ENCODE results near the gene EGLN2. TPM values are rescaled to one million over a fixed set of nuclear protein-coding genes. Genes with fewer than 3 reads are reported as not detected.
"Not testable (repeated sequence)": the region's sequence is repeated elsewhere in the genome, so short reads cannot be mapped to it uniquely, and the experiment has no call there.

EGLN2 gene
- total and polyA plus RNA-seq, 7 experiments from 2014 or later: 122 to 254 (median 157) TPM

GRCh38 chr19:40826699-40827385 is 27.9 kb downstream of the EGLN2 start:
- Mint-ChIP-seq H3K4me1 (peaks cover 20 to 47% (median 33%) of the 10 kb centered on the region in 7 donors), H3K4me3 (peak overlapping the region in 9 of 10 donors; percentile 22 to 76 (median 52)), H3K9me3 (peaks cover 0 to 14% (median 0%) of the 10 kb centered on the region in 11 donors), H3K27ac (peak overlapping the region; percentile 75 to 98 (median 95)), H3K36me3 (peaks cover 4 to 27% (median 11%) of the 10 kb centered on the region in 5 donors)
- H3K27me3 Mint-ChIP-seq; H3K9me3 ChIP-seq (ENCODE audit: control insufficient read depth in 2 of 3, low read length in 3 of 3); H3K36me3 ChIP-seq (ENCODE audit: control insufficient read depth in 2 of 3, insufficient read depth in 3 of 3, low read length in 3 of 3); H3K27me3 ChIP-seq (ENCODE audit: control insufficient read depth in 2 of 2, insufficient read depth in 2 of 2, low read length in 2 of 2): not testable (repeated sequence)
- ChIA-PET CTCF (interaction anchor here (1.0 kb wide), 1 partner anchor 164 kb away, joined by 3 read pairs; no protein-coding TSS in a partner anchor), POLR2A (interaction anchor here (0.6 to 2.5 kb wide), 6 partner anchors 16 to 148 kb away, joined by 3 to 11 read pairs (median 4); partner anchors contain the start of genes ACTMAP, EGLN2 and SNRPA)
- peaks cover 5 to 15% of the 10 kb centered on the region in 2 donors for H3K4me1 ChIP-seq (ENCODE audit: control insufficient read depth in 2 of 2, insufficient read depth in 2 of 2, low read length in 2 of 2)
- peak overlapping the region; percentile 21 for H3K4me3 ChIP-seq (ENCODE audit: low read length)
- DNase-seq (peak in 7 of 9 donors; percentile 77 to 93 (median 89)), ATAC-seq (peak; percentile 95)
- peak overlapping the region; percentile 61 for H3K27ac ChIP-seq (ENCODE audit: low read depth, low read length)
- intact Hi-C loops (cut with micrococcal nuclease): loop anchor here in 1 of 2 donors (1.0 to 2.0 kb wide), 2 partner anchors 82 to 143 kb away; no protein-coding TSS in a partner anchor

DNA sequence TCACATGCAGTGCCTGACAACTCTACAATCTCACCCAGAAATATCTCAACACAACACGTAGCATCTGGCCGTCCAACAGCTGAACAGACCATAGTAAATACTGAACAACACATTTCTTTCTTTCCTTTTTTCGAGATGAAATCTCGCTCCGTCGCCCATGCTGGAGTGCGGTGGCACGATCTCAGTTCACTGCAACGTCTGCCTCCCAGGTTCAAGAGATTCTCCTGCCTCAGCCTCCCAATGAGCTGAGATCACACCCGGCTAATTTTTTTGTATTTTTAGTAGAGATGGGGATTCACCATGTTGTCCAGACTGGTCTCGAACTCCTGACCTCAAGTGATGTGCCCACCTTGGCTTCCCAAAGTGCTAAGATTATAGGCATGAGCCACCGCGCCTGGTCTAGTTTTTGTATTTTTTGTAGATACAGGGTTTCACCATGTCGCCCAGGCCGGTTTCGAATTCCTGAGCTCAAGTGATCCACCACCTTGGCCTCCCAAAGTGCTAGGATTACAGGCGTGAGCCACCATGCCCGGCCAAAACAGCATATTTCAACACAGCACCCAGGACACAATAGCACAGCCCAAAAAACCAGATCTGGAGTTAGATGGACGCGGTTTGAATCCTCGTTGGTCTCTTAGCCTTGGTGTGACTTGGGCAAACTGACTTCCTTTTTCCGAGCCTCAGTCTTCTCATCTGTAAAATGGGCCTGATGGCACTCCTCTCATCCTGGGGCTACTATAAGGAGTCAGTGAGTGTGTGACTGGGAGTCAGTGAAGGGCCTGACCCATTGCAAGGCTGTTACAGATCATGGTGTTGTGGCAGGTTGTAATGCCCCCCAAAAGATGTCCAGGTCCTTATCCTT is 28.6 kb downstream of the EGLN2 start:
- Mint-ChIP-seq H3K27ac (peak overlapping the region; percentile 75 to 98 (median 95)), H3K27me3 (no peaks in the 10 kb centered on the region), H3K36me3 (peaks cover 4 to 27% (median 11%) of the 10 kb centered on the region in 5 donors), H3K4me3 (peak overlapping the region in 8 of 10 donors; percentile 22 to 76 (median 50)), H3K4me1 (peaks cover 23 to 53% (median 33%) of the 10 kb centered on the region in 7 donors), H3K9me3 (peaks cover 0 to 14% (median 0%) of the 10 kb centered on the region in 11 donors)
- DNase-seq (no peak), ATAC-seq (no peak)
- H3K36me3 ChIP-seq (ENCODE audit: control insufficient read depth in 2 of 3, insufficient read depth in 3 of 3, low read length in 3 of 3): no peaks in the 10 kb centered on the region
- ChIA-PET POLR2A (interaction anchor here (0.6 to 2.5 kb wide), 5 partner anchors 15 to 149 kb away, joined by 3 to 11 read pairs (median 4); partner anchors contain the start of gene EGLN2), CTCF (interaction anchor here (0.6 to 1.0 kb wide), 3 partner anchors 8 to 164 kb away, joined by 3 read pairs; no protein-coding TSS in a partner anchor)
- H3K4me1 ChIP-seq (ENCODE audit: control insufficient read depth in 2 of 2, insufficient read depth in 2 of 2, low read length in 2 of 2): peaks cover 5 to 15% of the 10 kb centered on the region in 2 donors
- H3K4me3 ChIP-seq (ENCODE audit: low read length): peak overlapping the region; percentile 21
- H3K27ac ChIP-seq (ENCODE audit: low read depth, low read length): peak overlapping the region; percentile 5
- intact Hi-C loops (cut with micrococcal nuclease): loop anchor here in 1 of 2 donors (2.0 kb wide), 1 partner anchor 81 kb away; no protein-coding TSS in a partner anchor
- H3K9me3 ChIP-seq (ENCODE audit: control insufficient read depth in 2 of 3, low read length in 3 of 3): no peaks in the 10 kb centered on the region
- H3K27me3 ChIP-seq (ENCODE audit: control insufficient read depth in 2 of 2, insufficient read depth in 2 of 2, low read length in 2 of 2): no peaks in the 10 kb centered on the region

- CTCF ChIA-PET: no interaction called here
- H3K4me1 Mint-ChIP-seq: peaks cover 16 to 54% (median 45%) of the 10 kb centered on the region in 7 donors
Observed at GRCh38 chr19:40829205-40829604, 30.2 kb downstream of the EGLN2 start.

DNA sequence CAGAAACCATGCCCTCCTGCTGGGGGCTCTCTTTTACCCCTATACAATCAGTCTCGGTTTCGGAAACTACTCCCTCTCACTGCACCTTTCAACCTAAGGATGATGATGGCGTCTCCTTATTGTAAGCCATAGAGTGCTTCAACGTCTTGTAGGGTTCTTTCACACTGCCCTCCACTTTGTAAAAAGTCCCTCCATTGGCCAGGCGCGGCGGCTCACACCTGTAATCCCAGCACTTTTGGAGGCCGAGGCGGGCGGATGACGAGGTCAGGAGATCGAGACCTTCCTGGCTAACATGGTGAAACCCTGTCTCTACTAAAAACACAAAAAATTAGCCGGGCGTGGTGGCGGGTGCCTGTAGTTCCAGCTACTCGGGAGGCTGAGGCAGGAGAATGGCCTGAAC is 31.8 kb downstream of the EGLN2 start:
- Mint-ChIP-seq H3K4me1 (peaks cover 16 to 43% (median 35%) of the 10 kb centered on the region in 7 donors), H3K27ac (peak overlapping the region in 6 of 9 donors; percentile 30 to 95 (median 82)), H3K36me3 (peaks cover 4 to 25% (median 11%) of the 10 kb centered on the region in 5 donors), H3K9me3 (peaks cover 0 to 12% (median 0%) of the 10 kb centered on the region in 11 donors)
- H3K4me3 ChIP-seq (ENCODE audit: low read length); DNase-seq; intact Hi-C loops (cut with micrococcal nuclease); H3K9me3 ChIP-seq (ENCODE audit: control insufficient read depth in 2 of 3, low read length in 3 of 3); H3K36me3 ChIP-seq (ENCODE audit: control insufficient read depth in 2 of 3, insufficient read depth in 3 of 3, low read length in 3 of 3); CTCF ChIA-PET; H3K27ac ChIP-seq (ENCODE audit: low read depth, low read length); H3K27me3 Mint-ChIP-seq; H3K27me3 ChIP-seq (ENCODE audit: control insufficient read depth in 2 of 2, insufficient read depth in 2 of 2, low read length in 2 of 2); ATAC-seq; H3K4me3 Mint-ChIP-seq: not testable (repeated sequence)
- peaks cover 5 to 15% of the 10 kb centered on the region in 2 donors for H3K4me1 ChIP-seq (ENCODE audit: control insufficient read depth in 2 of 2, insufficient read depth in 2 of 2, low read length in 2 of 2)
- POLR2A ChIA-PET: interaction anchor here (1.3 kb wide), 1 partner anchor 14 kb away, joined by 5 read pairs; no protein-coding TSS in a partner anchor

More at GRCh38 chr19:40829205-40829604, 30.2 kb downstream of the EGLN2 start:
- H3K27me3 ChIP-seq (ENCODE audit: control insufficient read depth in 2 of 2, insufficient read depth in 2 of 2, low read length in 2 of 2): no peaks in the 10 kb centered on the region
- H3K4me1 ChIP-seq (ENCODE audit: control insufficient read depth in 2 of 2, insufficient read depth in 2 of 2, low read length in 2 of 2): peaks cover 5 to 15% of the 10 kb centered on the region in 2 donors
- H3K4me3 Mint-ChIP-seq: peak overlapping the region in 1 of 10 donors; percentile 32
- peaks cover 4 to 27% (median 11%) of the 10 kb centered on the region in 5 donors for H3K36me3 Mint-ChIP-seq
- no peaks in the 10 kb centered on the region for H3K36me3 ChIP-seq (ENCODE audit: control insufficient read depth in 2 of 3, insufficient read depth in 3 of 3, low read length in 3 of 3)
- POLR2A ChIA-PET: interaction anchor here (0.7 kb wide), 1 partner anchor 525 kb away, joined by 3 read pairs; no protein-coding TSS in a partner anchor
- intact Hi-C loops (cut with micrococcal nuclease): no loop called here
- no peaks in the 10 kb centered on the region for H3K27me3 Mint-ChIP-seq
- no peaks in the 10 kb centered on the region for H3K9me3 ChIP-seq (ENCODE audit: control insufficient read depth in 2 of 3, low read length in 3 of 3)
- H3K27ac ChIP-seq (ENCODE audit: low read depth, low read length): no peak overlapping the region
- H3K9me3 Mint-ChIP-seq: peaks cover 0 to 14% (median 0%) of the 10 kb centered on the region in 11 donors
- no peak overlapping the region for H3K4me3 ChIP-seq (ENCODE audit: low read length)
- H3K27ac Mint-ChIP-seq: peak overlapping the region in 6 of 9 donors; percentile 71 to 98 (median 96)
- no peak for DNase-seq
- ATAC-seq: no peak

DNA sequence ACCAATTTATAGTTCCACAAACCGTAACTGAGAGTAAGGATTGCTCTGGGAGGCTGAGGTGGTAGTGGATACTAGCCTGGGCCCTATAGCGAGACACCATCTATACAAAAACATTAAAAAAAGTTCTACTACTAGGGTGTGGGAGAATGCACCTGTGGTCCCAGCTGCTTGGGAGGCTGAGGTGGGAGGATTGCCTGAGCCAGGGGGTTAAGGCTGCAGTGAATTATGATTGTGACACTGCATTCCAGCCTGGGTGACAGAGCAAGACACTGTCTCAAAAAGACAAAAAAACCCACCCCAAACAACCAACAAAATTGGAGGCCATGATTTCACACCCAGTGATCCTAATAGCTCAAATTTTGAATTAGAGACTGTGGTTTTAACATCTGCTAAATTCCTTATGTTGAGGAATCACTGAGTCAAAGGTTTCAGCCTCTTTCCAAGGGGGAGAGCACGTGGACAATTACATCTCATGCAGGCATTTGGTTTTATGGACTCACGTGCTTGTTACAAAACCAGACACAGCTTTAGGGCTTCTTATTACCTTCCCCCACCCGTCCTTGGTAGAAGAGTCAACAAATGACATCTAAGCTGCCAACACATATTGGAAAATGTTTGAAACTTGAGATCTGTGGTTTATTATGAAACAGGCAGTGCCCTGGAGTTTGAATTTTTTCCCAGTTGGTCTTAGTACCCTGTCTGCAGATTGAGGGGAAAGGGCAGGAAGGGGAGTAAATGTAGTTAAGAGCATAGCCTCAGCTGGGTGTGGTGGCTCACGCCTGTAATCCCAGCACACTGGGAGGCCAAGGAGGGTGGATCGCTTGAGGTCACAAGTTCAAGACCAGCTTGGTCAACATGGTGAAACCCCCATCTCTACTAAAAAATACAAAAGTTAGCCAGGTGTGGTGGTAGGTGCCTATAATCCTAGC is 32.8 kb downstream of the EGLN2 start:
- no peaks in the 10 kb centered on the region for H3K9me3 ChIP-seq (ENCODE audit: control insufficient read depth in 2 of 3, low read length in 3 of 3)
- Mint-ChIP-seq H3K9me3 (peaks cover 0 to 9% (median 0%) of the 10 kb centered on the region in 11 donors), H3K36me3 (peaks cover 4 to 20% (median 11%) of the 10 kb centered on the region in 5 donors), H3K4me3 (peak overlapping the region in 1 of 10 donors; percentile 15), H3K4me1 (peaks cover 11 to 38% (median 27%) of the 10 kb centered on the region in 7 donors), H3K27ac (peak overlapping the region in 6 of 9 donors; percentile 59 to 85 (median 72)), H3K27me3 (no peaks in the 10 kb centered on the region)
- ChIA-PET CTCF (no interaction called here), POLR2A (interaction anchor here (1.3 kb wide), 1 partner anchor 15 kb away, joined by 5 read pairs; no protein-coding TSS in a partner anchor)
- H3K27ac ChIP-seq (ENCODE audit: low read depth, low read length): no peak overlapping the region
- DNase-seq (no peak), ATAC-seq (no peak)
- no peak overlapping the region for H3K4me3 ChIP-seq (ENCODE audit: low read length)
- H3K27me3 ChIP-seq (ENCODE audit: control insufficient read depth in 2 of 2, insufficient read depth in 2 of 2, low read length in 2 of 2): no peaks in the 10 kb centered on the region
- H3K36me3 ChIP-seq (ENCODE audit: control insufficient read depth in 2 of 3, insufficient read depth in 3 of 3, low read length in 3 of 3): no peaks in the 10 kb centered on the region
- intact Hi-C loops (cut with micrococcal nuclease): no loop called here
- peaks cover 5 to 11% of the 10 kb centered on the region in 2 donors for H3K4me1 ChIP-seq (ENCODE audit: control insufficient read depth in 2 of 2, insufficient read depth in 2 of 2, low read length in 2 of 2)

All from naive thymus-derived CD4-positive, alpha-beta T cell (primary cell).